ENCODE results near the gene PSMD5. TPM values are rescaled to one million over a fixed set of nuclear protein-coding genes. Genes with fewer than 3 reads are reported as not detected.

Gene PSMD5
- total RNA-seq, 3 donors from 2014 or later (not counting 1 experiment from before 2014, with no cell fraction given), result 24.6 to 41.2 (median 37.1) TPM

- no peak overlapping the region for H3K27ac ChIP-seq (ENCODE audit: low read length)
- TF ChIP-seq CTCF (IDR thresholded peaks at IDR 0.05), result no peak
- H3K9me3 ChIP-seq (ENCODE audit: control insufficient read depth, insufficient read depth, low read length), result no peaks in the 10 kb centered on the region
- peaks cover 0 to 3% of the 10 kb centered on the region in 2 donors for H3K4me1 Mint-ChIP-seq
- H3K4me3 Mint-ChIP-seq, result no peak overlapping the region
- 95% methylated on average over 7 of the region's 7 CpGs for WGBS (ENCODE audit: insufficient coverage)
- no peaks in the 10 kb centered on the region for H3K27me3 ChIP-seq (ENCODE audit: control insufficient read depth, insufficient read depth, low read length)
- peak overlapping the region in 1 of 2 donors; percentile 48 for H3K27ac Mint-ChIP-seq
- peaks cover 54% of the 10 kb centered on the region for H3K36me3 ChIP-seq (ENCODE audit: control insufficient read depth, insufficient read depth, low read length)
- no peaks in the 10 kb centered on the region for H3K27me3 Mint-ChIP-seq (ENCODE audit: low read depth in 2 of 2)
- intact Hi-C loops (cut with micrococcal nuclease), result no loop called here
- ATAC-seq (no peak), DNase-seq (no peak)
- no peaks in the 10 kb centered on the region for H3K4me1 ChIP-seq (ENCODE audit: control insufficient read depth, insufficient read depth, low read length)
- H3K9me3 Mint-ChIP-seq, result no peaks in the 10 kb centered on the region
- H3K36me3 Mint-ChIP-seq, result peaks cover 9% of the 10 kb centered on the region
- no peak overlapping the region for H3K4me3 ChIP-seq (ENCODE audit: low read length)
Observed at GRCh38 chr9:120857481-120857880, 14.8 kb upstream of the PSMD5 start.

- Histone ChIP-seq H3K27me3 (ENCODE audit: control insufficient read depth, insufficient read depth, low read length) (no peaks in the 10 kb centered on the region), H3K27ac (ENCODE audit: low read length) (no peak overlapping the region), H3K36me3 (ENCODE audit: control insufficient read depth, insufficient read depth, low read length) (peaks cover 49% of the 10 kb centered on the region), H3K9me3 (ENCODE audit: control insufficient read depth, insufficient read depth, low read length) (no peaks in the 10 kb centered on the region), H3K4me3 (ENCODE audit: low read length) (no peak overlapping the region), H3K4me1 (ENCODE audit: control insufficient read depth, insufficient read depth, low read length) (no peaks in the 10 kb centered on the region)
- intact Hi-C loops (cut with micrococcal nuclease), result no loop called here
- H3K9me3 Mint-ChIP-seq, result no peaks in the 10 kb centered on the region
- peaks cover 0 to 4% of the 10 kb centered on the region in 2 donors for H3K4me1 Mint-ChIP-seq
- no peak for TF ChIP-seq CTCF (IDR thresholded peaks at IDR 0.05)
- DNase-seq (no peak), ATAC-seq (no peak)
- WGBS (ENCODE audit: insufficient coverage), result 96% methylated on average over 4 of the region's 4 CpGs
- no peaks in the 10 kb centered on the region for H3K27me3 Mint-ChIP-seq (ENCODE audit: low read depth in 2 of 2)
- peaks cover 9% of the 10 kb centered on the region for H3K36me3 Mint-ChIP-seq
- H3K27ac Mint-ChIP-seq, result no peak overlapping the region
- H3K4me3 Mint-ChIP-seq, result no peak overlapping the region
Observed at GRCh38 chr9:120856700-120857099, 14.0 kb upstream of the PSMD5 start.

GRCh38 chr9:120855827-120856670, 13.3 kb upstream of the PSMD5 start:
- no peaks in the 10 kb centered on the region for H3K4me1 ChIP-seq (ENCODE audit: control insufficient read depth, insufficient read depth, low read length)
- TF ChIP-seq CTCF (IDR thresholded peaks at IDR 0.05), result no peak
- intact Hi-C loops (cut with micrococcal nuclease), result no loop called here
- H3K27ac Mint-ChIP-seq, result no peak overlapping the region
- no peaks in the 10 kb centered on the region for H3K27me3 ChIP-seq (ENCODE audit: control insufficient read depth, insufficient read depth, low read length)
- 98% methylated on average over 7 of the region's 7 CpGs for WGBS (ENCODE audit: insufficient coverage)
- H3K9me3 Mint-ChIP-seq, result no peaks in the 10 kb centered on the region
- H3K4me3 Mint-ChIP-seq, result no peak overlapping the region
- H3K36me3 Mint-ChIP-seq, result peaks cover 9% of the 10 kb centered on the region
- no peak overlapping the region for H3K27ac ChIP-seq (ENCODE audit: low read length)
- no peaks in the 10 kb centered on the region for H3K27me3 Mint-ChIP-seq (ENCODE audit: low read depth in 2 of 2)
- DNase-seq, result no peak
- peaks cover 45% of the 10 kb centered on the region for H3K36me3 ChIP-seq (ENCODE audit: control insufficient read depth, insufficient read depth, low read length)
- no peak for ATAC-seq
- no peak overlapping the region for H3K4me3 ChIP-seq (ENCODE audit: low read length)
- H3K4me1 Mint-ChIP-seq, result peaks cover 0 to 8% of the 10 kb centered on the region in 2 donors
- H3K9me3 ChIP-seq (ENCODE audit: control insufficient read depth, insufficient read depth, low read length), result no peaks in the 10 kb centered on the region

Measured in natural killer cell (primary cell).